ENCODE measurements around the gene BORCS8.
"Not testable (repeated sequence)": the region's sequence is repeated elsewhere in the genome, so short reads cannot be mapped to it uniquely, and the experiment has no call there.

Gene BORCS8

DNA sequence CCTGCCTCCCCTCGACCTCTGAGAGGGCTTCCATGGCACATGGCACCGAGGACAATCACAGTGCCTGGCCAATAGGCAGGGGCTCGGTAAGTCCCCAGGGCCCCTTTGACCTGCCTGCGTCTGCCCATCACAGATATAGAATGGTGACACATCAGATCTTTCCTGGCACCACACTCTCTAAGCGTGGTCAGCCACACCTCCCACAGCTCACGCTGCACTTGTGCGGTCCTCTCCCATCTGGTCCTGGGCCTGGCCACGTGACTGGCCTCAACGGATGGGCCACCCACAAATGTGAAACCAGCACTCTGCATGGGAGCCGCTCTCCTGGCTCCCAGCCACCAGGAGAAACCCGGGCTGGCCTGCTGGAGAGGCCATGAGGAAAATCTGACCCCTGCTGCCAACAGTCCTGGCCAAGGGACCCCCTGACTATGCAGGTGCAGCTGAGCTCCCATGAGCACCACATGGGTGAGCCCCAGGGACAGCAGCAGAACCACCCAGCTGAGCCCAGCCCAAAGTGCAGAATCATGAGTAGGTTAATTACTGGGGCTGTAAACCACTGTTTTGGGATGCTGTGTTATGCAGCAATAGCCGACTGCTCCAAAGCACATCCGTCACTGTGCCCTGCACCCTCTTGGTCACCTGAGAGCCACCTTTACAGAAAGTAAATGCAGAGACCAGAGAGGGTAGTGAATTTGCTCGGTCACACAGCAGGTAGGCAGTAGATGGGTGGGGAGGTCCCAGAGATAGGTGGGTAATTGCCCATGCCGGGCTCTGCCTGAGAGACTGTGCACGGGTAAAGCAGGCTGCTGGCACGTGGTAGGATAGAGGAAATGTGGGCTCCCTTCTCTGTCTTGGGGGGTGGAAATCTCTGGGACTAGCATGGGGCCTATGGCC, 12.2 kb downstream of the BORCS8 start:
- DNase-seq, result no peak

DNA sequence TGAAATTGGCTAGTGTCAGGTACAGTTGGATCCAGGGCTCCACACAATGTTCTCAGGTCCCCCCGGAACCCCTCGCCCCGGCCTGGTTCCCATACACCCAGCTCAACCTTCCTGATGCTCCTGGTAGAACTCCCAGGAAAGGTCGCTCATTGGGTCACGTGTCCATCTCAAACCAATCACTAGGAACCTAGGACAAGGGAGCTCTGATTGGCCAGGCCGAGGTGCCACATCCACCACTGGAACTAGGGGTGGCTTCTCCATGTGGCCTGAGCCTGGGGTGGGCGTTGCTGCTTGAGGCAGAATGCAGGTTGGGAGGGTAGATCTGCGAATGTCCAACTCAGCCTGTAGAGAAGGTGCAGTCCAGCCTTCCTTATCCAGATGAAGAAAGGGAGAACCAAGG, 15.0 kb downstream of the BORCS8 start:
- DNase-seq, result no peak

DNA sequence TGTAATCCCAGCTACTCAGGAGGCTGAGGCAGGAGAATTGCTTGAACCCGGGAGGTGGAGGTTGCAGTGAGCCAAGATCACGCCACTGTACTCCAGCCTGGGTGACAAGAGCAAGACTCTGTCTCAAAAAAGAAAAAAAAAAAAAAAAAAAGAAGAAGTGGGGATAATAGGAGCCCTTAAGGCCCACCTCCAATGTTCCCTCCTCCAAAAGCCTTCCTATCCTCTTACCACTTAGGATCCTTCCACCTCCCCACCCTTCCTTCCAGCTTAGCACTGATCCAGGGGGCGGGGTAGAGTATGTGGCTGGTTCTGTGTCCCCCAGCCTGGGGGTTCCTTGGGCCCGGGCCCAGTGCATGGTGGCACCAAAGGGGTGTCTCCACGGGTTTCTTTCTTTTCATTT, 18.7 kb downstream of the BORCS8 start:
- not testable (repeated sequence) for DNase-seq

DNA sequence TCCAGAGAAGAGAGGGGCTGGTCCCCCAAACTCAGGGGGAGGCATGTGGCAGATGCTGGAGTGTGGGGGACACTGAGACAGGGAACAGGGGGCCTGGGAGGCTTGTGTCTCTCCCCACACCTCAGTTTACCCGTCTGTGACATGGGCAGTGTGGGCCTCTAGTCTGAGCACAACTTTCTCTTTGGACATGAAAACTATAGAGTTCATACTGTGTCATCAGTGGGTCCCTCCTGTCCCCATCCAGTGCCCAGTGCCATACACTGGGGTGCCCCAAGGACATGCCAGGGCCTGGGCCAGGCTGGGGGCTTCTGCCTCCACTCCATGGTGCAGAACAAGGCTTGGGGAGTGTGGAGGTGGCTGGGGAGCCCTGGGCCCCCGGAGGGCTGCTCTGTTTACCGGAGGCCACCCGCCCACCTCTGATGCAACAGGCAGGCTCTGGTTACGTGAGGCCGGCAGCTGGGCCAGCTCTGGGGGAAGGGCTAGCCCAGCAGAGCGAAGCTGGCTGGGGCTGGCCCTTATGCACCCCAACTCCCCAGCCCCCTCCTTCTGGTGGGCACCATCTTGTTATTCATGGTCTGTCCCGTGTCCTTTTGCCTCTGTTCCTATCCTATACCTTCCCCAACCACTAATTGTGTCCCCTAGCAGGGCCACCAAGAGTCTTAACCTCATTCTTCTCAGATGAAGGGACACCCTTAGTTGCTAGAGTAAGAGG, 20.0 kb downstream of the BORCS8 start:
- no peak for DNase-seq

DNA sequence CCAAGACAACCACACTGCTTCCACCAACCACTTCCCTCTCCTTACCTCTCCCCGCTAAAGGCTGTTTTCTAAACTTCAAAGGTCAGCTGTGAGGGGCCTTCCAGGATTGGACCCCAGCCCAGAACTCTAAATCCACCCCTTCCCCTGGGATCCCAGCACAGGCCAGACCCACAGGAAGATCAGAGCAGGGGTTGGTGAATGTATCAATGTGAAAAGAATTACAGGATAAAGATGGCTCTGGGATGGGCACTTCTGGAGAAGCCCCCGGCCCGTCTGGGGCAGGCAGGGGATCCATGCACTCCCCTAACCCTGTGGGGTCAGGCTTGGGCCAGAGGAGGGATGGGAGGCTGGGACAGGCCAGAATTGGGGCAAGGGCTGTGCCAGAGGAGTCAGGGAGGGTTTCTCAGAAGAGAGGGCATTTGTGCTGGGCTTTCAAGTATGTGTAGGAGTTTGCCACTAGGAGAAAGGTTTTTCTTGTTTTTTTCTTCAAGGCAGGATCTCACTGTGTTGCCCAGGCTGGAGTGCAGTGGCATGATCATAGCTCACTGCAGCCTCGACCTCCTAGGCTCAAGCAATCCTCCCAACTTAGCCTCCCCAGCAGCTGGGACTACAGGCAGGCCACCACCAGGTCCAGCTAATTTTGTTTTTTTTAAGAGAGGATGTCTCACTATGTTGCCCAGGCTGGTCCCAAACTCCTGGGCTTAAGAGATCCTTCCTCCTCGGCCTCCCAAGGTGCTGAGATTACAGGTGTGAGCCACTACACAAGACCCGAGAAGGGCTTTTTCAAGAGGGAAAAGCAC, 20.9 kb downstream of the BORCS8 start:
- no peak for DNase-seq

DNA sequence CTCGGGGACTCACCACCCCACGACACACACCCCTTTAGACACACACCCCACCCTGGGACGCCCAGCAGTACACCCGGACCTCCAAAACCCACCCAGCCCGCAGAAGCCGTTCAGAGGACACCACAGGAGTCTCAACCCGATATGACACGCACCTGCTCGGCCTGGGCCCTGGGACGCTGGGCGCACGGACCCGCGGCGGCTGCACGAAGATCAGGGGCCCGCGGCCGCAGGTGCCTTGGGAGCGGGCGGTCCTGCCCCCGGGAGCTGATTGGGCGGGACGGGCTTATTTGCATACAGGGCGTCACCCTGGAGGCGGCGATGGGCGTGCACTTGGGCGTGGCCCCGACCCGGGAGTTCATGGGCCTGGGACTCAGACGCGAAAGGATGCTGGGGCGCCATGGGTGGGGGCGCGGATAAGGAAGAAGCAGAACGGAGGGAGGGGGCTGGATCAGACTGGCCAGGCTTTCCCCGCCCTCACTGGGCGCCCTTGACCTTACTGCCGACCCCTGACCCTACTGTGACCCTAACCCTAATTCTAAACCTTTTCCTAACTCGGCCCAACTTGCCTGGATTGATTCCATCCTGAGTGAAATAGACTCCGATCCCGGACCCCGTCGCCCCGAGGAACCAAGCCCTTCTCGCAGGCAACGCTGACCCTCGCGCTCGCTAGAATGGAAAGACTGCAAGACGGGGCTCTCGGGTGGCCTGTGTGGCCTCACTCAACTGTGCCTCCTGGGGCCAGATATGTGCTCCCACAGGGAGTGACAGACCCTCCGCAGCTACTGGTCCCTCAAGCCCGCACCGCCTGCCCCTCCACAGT, 21.7 kb downstream of the BORCS8 start, which contains the start of gene MEF2B:
TSS of gene MEF2B (minus strand) at position 211 of the 820 bp plus-strand sequence. CDS start 19,528 bp downstream, outside the sequence.
- DNase-seq, result peak; percentile 68

DNA sequence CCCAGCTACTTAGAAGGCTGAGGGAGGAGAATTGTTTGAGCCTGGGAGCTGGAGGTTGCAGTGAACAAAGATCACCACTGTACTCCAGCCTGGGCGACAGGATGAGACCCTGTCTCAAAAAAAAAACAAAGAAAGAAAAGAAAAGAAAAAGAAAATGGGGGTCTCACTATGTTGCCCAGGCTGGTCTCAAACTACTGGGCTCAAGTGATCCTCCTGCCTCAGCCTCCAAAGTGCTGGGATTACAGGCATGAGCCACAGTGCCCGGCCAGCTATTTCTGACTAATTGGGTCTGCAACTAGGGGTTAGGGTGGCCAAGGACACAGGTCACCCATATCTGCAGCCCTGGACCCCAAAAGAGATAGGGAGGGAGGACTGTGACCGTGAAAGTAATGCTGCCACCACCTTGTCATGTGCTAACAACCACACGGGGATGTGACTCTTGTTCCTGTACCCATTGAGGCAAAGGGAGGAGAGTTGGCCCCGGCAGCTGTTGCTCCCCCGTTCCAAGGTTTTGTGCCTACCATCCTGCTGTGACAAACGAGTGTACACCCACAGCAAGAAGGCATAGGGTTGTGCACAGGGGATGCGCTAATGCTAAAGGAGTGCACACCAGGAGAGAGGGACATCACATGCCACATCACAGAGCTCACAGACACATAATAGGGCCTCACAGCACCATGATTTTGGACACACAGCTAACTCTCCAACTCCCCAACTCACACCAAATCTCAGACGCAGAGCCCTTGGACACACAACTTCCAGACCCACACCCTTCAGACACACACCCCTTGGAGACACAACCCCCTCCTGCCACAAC, 22.5 kb downstream of the BORCS8 start:
- no peak for DNase-seq

DNA sequence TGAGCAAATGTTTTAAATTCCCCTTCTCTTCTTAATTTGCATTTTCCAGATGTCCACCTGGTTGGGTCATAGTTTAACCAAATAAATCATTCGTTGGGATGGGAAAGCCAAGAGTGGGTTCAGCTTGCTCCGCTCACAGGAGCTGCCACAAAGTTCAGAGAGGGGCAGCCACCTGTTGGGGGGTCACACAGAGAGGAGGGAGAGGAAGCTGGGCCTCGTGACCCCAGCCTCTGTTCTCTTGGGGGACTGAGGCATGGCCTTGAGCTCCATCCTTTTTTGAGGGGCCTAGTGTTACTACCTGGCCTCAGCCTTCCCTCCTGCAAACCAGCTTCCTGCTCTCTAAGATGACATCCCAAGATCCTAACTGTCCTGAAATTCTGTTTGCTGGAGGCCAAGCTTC, 24.3 kb downstream of the BORCS8 start:
- DNase-seq, result no peak

DNA sequence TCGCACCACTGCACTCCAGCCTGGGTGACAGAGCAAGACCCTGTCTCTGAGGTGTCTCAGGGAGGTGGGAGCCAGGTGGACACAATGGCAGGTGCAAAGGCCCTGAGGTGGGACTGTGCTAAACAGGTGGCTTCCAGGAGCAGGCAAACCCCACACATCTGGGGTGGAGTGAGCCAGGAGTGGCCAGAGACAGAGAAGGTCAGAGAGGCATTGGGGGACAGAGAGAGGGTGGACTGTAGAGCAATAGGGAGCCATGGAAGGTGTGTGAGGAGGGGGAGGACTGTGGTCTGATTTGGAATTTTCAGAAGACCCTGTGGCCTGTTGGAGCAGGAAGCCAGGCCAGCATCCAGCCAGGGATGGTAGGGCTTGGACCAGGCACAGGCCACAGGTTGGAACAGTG, 26.6 kb downstream of the BORCS8 start:
- DNase-seq, result no peak

DNA sequence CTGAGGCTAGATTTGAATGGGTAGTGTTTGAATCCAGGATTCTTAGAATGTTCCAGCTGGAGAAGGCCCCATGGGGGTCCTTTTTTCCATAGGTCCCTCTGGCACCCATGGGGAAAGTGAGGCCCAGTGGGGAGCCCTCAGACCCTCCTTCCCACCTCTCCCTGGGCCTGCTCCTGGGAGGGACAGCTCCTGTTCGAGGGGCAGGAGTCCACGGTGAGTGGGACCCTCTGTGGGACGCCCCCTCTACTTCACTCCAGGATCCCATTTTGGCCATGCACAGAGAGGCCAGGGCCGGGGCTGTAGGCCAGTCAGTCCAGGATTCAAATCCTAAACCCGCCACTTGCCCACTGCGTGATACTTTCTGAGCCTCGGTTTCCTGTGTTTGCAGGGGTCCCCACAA, 29.5 kb downstream of the BORCS8 start:
- DNase-seq, result no peak

DNA sequence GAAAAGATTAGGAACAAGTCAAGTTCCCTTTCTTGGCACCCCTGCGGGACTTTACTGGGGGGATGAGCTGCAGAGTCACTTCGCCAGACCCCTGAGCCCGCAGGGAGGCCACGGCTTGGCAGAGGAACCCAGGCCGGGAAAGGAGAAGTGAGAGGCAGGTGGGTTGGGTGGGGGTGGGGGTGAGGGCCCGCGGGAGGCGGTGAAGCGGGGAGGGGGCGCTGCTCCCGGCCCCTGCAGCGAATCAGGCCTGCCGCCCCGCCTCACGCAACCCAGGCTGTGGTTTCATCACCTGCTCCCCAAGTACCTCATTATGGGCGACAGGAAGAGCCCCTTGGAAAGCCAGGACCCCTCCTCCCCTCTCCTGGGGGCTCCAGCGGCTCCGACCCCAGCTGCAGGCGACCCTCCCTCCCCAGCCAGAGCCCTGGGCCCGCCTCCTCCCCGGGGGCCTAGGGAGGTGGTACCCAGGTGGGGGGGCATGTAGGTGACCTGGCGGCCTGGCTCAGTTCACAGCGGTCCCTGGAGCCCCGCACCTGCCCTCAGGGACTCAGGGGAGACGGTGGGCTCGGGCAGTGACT, 31.4 kb downstream of the BORCS8 start:
- no peak for DNase-seq

DNA sequence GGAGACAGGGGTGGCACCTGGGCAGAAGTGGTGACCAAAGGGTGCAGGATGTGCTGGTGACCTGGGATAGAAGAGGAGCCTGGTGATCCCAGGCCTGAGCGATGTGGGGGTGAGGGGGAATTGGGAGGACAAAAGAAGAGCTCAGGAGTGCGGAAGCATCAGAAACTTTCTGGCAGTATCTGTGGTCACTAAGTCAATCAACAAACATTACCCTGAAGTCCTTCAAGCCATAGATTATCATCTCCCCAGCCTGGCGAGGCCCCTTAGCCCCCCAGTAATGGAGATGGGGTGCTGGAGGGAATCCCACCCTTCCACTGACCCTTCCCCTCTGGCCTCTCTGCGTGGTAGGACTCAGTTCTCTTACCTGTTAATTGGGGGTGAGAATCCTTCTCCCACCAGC, 32.4 kb downstream of the BORCS8 start:
- no peak for DNase-seq

DNA sequence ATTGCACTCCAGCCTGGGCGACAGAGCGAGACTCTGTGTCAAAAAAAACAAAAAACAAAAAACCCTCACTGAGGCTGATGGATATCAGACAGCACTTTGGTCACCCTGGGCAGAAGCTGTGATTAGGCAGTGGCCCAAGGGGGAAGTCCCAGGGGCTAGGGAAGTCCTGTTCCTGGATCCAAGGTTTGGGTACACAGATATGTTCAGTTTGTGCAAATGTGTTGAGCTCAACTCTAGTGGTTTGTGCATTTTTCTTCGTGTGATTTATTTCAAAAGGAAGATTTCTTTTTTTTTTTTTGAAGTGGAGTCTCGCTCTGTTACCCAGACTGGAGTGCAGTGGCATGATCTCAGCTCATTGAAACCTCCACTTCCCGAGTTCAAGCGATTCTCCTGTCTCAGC, 34.1 kb downstream of the BORCS8 start:
- no peak for DNase-seq

DNA sequence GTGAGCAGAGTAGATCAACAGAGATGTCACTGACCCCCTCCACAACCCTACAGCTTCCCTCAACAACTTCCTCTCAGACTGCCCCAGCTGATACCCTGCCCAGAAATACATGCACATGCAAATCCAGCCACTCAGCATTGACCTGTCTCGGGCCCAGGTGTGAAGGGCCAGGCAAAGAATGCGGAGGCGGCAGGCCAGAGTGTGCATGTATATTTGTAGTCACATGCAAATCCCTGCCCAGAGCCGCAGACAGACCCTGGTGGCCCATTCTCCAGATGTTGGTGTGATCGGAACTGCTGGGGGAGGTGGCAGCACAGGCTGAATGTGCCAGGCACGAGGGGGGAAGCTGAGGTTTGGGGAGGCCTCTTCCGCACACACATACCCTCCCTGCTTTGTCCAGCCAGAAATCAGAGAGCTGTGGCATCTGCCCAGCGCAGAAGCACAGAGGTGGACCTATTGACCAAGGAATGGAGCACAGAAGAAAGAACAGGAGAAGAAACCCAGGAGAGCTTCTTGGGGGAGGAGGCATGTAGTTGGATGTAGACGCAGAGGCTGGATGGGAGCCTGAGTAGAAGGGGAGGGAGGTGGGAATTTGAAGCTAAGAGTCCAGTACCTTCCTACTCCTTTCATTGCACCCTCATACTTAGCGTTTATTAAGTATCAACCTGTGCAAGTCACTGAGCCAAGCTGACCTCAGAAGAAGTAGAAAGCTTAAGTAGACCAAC, 36.3 kb downstream of the BORCS8 start:
- DNase-seq, result no peak

DNA sequence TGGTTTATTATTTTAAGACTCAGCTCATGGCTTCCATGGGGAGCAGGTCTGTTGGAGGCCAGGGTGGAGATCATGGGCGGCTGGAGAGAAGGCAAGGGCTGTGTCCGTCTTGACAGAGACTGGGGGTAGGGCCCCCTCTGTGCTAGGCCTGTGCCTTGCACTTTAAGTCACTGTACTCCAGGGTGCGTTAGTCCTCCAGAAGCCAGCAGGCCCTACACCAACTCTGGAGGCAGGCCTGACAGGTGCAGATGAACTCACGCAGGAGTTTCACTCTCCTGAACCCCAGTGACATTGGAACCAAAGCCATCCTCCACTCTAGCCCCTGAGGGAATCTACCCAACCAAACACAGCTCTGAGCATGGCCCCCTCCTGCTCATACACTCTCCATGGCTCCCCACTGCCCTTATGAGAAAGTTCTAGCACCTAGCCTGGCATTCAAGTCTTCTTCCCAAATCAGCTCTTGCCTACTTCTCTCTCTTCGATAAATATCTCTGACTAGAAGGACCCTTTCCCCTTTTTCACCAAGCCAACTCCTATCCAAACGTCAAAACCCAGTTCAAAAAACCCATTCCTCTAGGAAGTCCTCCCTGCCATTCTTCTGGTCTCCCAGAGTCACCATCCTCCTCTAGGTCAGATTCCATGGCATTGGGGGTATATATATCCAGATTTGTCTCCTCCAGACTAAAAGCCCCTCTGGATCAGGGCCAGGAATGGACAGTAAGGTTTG, 37.0 kb downstream of the BORCS8 start:
- DNase-seq, result no peak

DNA sequence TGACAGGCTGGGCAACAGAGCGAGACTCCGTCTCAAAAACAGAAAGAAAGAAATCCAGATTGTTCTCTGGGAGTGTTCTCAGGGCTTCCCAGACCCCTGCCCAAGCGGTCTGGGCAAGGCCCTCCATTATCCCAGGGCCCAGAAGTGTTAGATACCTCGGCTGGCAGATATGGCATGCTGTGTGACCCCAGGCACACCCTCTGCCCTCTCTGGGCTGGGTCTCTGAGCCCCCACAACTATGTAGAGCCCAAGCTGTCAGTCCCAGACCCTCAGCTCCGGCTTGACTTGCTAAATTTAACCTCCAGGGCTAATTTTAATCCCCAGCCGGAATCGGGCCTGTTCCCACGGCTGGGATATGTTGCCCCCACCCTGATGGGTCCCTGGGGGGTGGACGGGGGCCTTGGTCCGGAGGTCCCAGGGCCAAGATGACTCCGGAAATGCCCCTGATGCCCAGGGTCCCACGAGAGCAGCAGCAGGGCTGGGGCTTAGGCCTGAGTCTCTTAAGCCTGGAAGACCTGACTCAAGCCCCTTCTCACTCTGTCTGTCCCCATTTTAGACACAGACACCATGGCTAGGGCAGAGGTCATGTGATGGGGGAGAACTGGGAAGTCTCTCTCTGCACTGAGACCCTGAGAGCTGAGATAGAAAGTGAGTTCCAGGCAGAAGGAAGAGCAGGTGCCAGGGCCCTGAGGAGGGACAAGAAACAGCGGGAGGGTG, 39.1 kb downstream of the BORCS8 start:
- no peak for DNase-seq

DNA sequence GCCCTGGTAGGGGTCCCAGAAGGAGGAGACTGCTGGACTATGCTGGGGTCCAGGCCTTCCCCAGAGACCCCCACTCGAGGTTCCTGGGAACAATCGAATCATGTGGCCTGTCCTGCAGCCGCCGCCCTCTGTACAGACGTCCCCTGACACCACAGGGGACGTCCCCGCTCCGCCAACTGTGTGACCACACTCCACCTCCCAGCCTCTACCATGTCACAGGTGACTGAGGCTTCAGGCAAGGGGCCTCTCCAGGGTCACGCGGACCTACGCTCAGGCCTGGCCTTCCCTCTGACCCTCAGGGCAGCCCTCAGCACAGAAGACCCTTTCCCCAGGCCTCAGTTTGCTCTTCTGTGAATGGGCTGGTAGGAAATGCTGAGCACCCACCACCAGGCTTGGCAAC, 40.5 kb downstream of the BORCS8 start:
- no peak for DNase-seq

DNA sequence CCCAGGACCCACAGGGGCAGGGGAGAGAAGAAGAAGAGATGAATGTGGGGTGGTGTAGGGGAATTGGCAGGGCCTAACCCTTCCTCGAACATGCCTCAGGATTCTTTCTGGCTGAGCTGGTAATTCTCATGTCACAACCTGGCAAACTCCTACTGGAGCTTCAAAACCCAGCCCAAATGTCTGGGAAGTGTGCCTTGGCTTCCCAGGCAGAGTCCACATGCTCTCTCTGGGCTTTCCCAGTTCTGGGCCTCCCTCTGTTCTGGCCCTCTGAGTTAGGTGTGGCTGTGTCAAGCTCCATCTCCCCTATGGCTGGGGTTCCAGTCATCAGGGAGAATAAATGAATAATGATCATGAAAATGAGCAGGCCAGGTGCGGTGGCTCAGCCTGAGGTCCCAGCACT, 42.5 kb downstream of the BORCS8 start:
- DNase-seq, result no peak

DNA sequence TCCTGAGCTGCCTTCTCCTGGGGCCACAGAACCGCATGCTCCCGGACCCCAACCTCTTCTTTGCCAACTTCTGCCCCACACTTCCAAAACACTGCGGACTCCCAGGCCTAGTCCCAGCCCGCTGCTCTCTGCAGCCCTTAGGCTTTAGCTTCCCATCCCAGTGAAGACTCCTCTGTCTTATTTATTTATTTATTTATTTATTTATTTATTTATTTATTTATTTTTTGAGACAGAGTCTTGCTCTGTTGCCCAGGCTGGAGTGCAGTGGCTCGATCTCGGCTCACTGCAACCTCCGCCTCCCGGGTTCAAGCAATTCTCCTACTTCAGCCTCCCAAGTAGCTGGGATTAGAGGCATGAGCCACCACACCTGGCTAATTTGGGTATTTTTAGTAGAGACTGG, 43.4 kb downstream of the BORCS8 start:
- DNase-seq, result not testable (repeated sequence)
